Trophoblast cell (in vitro differentiated cells and primary cell): ENCODE data around the gene GHR.

Experiments used
- DNase-seq, 2 donors: peaks; one replicate each; pipeline ENCODE4 v3.0.0-alpha.2; 2016
- H2AFZ ChIP-seq: 2 replicates; pipeline ENCODE4 v1.6.1; 2013; ENCODE audit warnings: low read length, moderate library complexity, mild to moderate bottlenecking; ENCODE audit not compliant: insufficient read depth, poor library complexity
- H2AK5ac ChIP-seq: 2 replicates; pipeline ENCODE4 v1.6.1; 2013; ENCODE audit warnings: mild to moderate bottlenecking, low read length
- H2BK120ac ChIP-seq: 2 replicates; pipeline ENCODE4 v1.6.1; 2013; ENCODE audit warnings: low read length, mild to moderate bottlenecking, moderate library complexity; ENCODE audit not compliant: insufficient read depth, poor library complexity
- H2BK12ac ChIP-seq: 2 replicates; pipeline ENCODE4 v1.6.1; 2013; ENCODE audit warnings: mild to moderate bottlenecking, low read length, moderate library complexity
- H2BK5ac ChIP-seq: 2 replicates; pipeline ENCODE4 v1.6.1; 2013; ENCODE audit warnings: low read length, low read depth, moderate library complexity, mild to moderate bottlenecking; ENCODE audit not compliant: poor library complexity
- H3K14ac ChIP-seq: 2 replicates; pipeline ENCODE4 v1.6.1; 2013; ENCODE audit warnings: mild to moderate bottlenecking, low read length
- H3K18ac ChIP-seq: 2 replicates; pipeline ENCODE4 v1.6.1; 2013; ENCODE audit warnings: mild to moderate bottlenecking, low read length
- H3K23ac ChIP-seq: 2 replicates; pipeline ENCODE4 v1.6.1; 2013; ENCODE audit warnings: low read length
- H3K27ac ChIP-seq: 2 replicates; pipeline ENCODE4 v1.5.1; 2013; ENCODE audit warnings: low read depth, mild to moderate bottlenecking, inconsistent platforms, low read length, moderate library complexity
- H3K27me3 ChIP-seq: 2 replicates; pipeline ENCODE4 v1.6.1; 2013; ENCODE audit warnings: inconsistent platforms, mild to moderate bottlenecking, low read length, moderate library complexity; ENCODE audit not compliant: insufficient read depth
- H3K36me3 ChIP-seq, 2 experiments: 1 replicate in 1 of 2; 2 replicates in 1 of 2; pipeline ENCODE4 v1.6.1; 2013; ENCODE audit warnings: low read length in 2 of 2, mild to moderate bottlenecking in 2 of 2, moderate library complexity in 1 of 2; ENCODE audit not compliant: insufficient read depth in 2 of 2, control insufficient read depth in 1 of 2
- H3K4ac ChIP-seq: 2 replicates; pipeline ENCODE4 v1.6.1; 2013; ENCODE audit warnings: low read depth, mild to moderate bottlenecking, low read length, moderate library complexity
- H3K4me1 ChIP-seq, 2 experiments: 1 replicate in 1 of 2; 2 replicates in 1 of 2; pipeline ENCODE4 v1.6.1; 2013; ENCODE audit warnings: low read length in 2 of 2, mild to moderate bottlenecking in 2 of 2, moderate library complexity in 1 of 2; ENCODE audit not compliant: insufficient read depth in 2 of 2, control insufficient read depth in 1 of 2
- H3K4me2 ChIP-seq: 2 replicates; pipeline ENCODE4 v1.6.1; 2013; ENCODE audit warnings: inconsistent platforms, mild to moderate bottlenecking, low read length, moderate library complexity
- H3K4me3 ChIP-seq: 2 replicates; pipeline ENCODE4 v1.5.1; 2013; ENCODE audit warnings: mild to moderate bottlenecking, low read depth, low read length, inconsistent platforms
- H3K79me1 ChIP-seq: one replicate; pipeline ENCODE4 v1.6.1; 2013; ENCODE audit warnings: low read length
- H3K79me2 ChIP-seq: 2 replicates; pipeline ENCODE4 v1.6.1; 2013; ENCODE audit warnings: low read length, mild to moderate bottlenecking; ENCODE audit not compliant: control insufficient read depth, insufficient read depth, poor library complexity
- H3K9ac ChIP-seq: 2 replicates; pipeline ENCODE4 v1.6.1; 2013; ENCODE audit warnings: mild to moderate bottlenecking, low read length
- H3K9me3 ChIP-seq: 2 replicates; pipeline ENCODE4 v1.6.1; 2013; ENCODE audit warnings: low read depth, mild to moderate bottlenecking, control low read depth, inconsistent platforms, low read length; ENCODE audit not compliant: insufficient read depth
- H4K12ac ChIP-seq: 2 replicates; pipeline ENCODE4 v1.6.1; 2013; ENCODE audit warnings: low read depth, mild to moderate bottlenecking, low read length, moderate library complexity
- H4K8ac ChIP-seq: 2 replicates; pipeline ENCODE4 v1.6.1; 2013; ENCODE audit warnings: low read depth, mild to moderate bottlenecking, low read length, moderate library complexity
- H4K91ac ChIP-seq: one replicate; pipeline ENCODE4 v1.6.1; 2013; ENCODE audit warnings: low read depth, mild to moderate bottlenecking, low read length, moderate library complexity
- WGBS: extraction: QIAGEN DNeasy Blood & Tissue Kit; methylation state at CpG from one replicate; pipeline ENCODE4 v1.1.7; 2013; ENCODE audit warnings: missing lambda C conversion rate; ENCODE audit not compliant: insufficient read length, insufficient coverage; ENCODE audit errors: extremely low coverage; 5-methylcytosine and 5-hydroxymethylcytosine counted together

Gene GHR

DNA sequence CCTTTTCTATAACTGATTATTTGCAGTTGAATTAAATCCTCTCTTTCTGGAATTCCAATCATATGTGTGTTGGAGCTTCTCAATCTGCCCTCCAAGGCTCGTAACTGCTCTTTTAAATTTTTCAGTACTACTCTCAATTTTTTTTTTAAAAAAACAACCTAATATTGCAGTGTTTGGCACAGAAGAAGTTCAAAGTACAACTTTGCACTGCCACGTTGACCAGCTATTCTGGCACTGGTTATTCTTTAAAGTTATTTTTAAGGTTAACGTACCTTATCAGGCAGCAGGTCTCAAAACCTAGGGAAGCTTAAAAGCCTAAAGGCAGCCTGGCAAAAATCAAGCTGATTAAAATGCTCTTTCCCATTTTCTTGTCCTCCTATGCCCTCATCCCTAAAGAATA is 120.5 kb downstream of the GHR start:
- Histone ChIP-seq H3K9ac (no peak overlapping the region), H3K36me3 (no peaks in the 10 kb centered on the region), H4K12ac (no peak overlapping the region), H2BK120ac (no peak overlapping the region), H3K4me1 (no peaks in the 10 kb centered on the region), H3K18ac (no peak overlapping the region), H3K4me2 (no peak overlapping the region), H3K14ac (no peak overlapping the region), H3K23ac (no peak overlapping the region), H3K9me3 (no peaks in the 10 kb centered on the region), H3K4me3 (no peak overlapping the region), H4K91ac (no peak overlapping the region), H2AK5ac (no peak overlapping the region), H3K27ac (no peak overlapping the region), H3K79me1 (no peaks in the 10 kb centered on the region), H2AFZ (no peak overlapping the region), H3K4ac (no peak overlapping the region), H4K8ac (no peak overlapping the region), H3K27me3 (no peaks in the 10 kb centered on the region), H2BK12ac (no peak overlapping the region), H2BK5ac (no peak overlapping the region), H3K79me2 (no peaks in the 10 kb centered on the region)
- no CpG with 5 or more reads among the region's 3 CpGs for WGBS
- no peak for DNase-seq

DNA sequence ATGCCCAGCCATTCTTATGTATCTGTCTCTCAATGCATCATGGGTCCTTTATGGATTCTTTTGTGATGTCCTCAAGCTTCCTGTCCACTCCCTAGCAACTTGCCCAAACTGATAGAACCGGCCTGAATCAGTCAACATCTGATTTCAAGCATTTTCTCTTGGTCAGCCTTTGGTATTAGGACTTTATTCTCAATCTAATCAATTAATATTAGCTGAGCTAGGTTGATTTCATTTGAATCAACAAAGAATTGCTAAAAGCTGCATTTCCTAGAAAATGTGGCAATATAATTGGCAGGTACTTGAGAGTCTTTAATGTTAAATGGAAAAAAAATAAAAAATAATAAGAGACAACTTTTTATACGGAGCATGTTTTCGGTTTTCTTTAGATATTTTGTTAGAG is 121.8 kb downstream of the GHR start:
- Histone ChIP-seq H4K8ac (no peak overlapping the region), H3K27ac (no peak overlapping the region), H2AFZ (no peak overlapping the region), H3K23ac (no peak overlapping the region), H2AK5ac (no peak overlapping the region), H3K9me3 (no peaks in the 10 kb centered on the region), H4K12ac (no peak overlapping the region), H3K4me1 (no peaks in the 10 kb centered on the region), H3K4ac (no peak overlapping the region), H3K9ac (no peak overlapping the region), H4K91ac (no peak overlapping the region), H3K79me1 (no peaks in the 10 kb centered on the region), H3K4me2 (no peak overlapping the region), H3K14ac (no peak overlapping the region), H3K36me3 (no peaks in the 10 kb centered on the region), H3K4me3 (no peak overlapping the region), H3K27me3 (no peaks in the 10 kb centered on the region), H2BK5ac (no peak overlapping the region), H2BK120ac (no peak overlapping the region), H2BK12ac (no peak overlapping the region), H3K79me2 (no peaks in the 10 kb centered on the region), H3K18ac (no peak overlapping the region)
- no peak for DNase-seq
- no CpG with 5 or more reads among the region's 3 CpGs for WGBS

DNA sequence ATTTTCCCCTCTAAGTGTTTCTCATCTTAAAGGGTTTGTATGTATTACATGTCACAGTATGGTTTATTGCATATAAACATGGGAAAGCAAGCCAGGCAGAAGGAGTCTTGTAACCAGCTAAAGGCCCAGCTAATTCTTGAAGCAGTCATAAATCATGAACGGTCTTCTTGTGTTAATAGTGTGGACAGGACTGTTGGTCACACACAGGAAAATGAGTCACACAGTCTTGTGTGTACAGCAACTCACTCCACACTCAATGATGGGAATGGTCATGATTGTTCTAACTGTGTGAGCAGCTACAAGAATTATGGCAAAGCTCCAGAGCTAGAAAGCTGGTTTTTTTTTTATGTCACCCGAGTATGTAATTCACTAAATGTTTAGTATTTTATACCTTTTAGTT is 123.9 kb downstream of the GHR start:
- no peak overlapping the region for H3K27ac ChIP-seq
- H3K4me1 ChIP-seq, result no peaks in the 10 kb centered on the region
- no peaks in the 10 kb centered on the region for H3K79me2 ChIP-seq
- WGBS, result no CpG with 5 or more reads among the region's 2 CpGs
- H3K23ac ChIP-seq, result no peak overlapping the region
- H3K14ac ChIP-seq, result no peak overlapping the region
- H3K4me2 ChIP-seq, result no peak overlapping the region
- no peak overlapping the region for H3K18ac ChIP-seq
- H2AFZ ChIP-seq, result no peak overlapping the region
- H3K9ac ChIP-seq, result no peak overlapping the region
- H2BK12ac ChIP-seq, result no peak overlapping the region
- H3K79me1 ChIP-seq, result no peaks in the 10 kb centered on the region
- no peak overlapping the region for H3K4ac ChIP-seq
- H3K4me3 ChIP-seq, result no peak overlapping the region
- H3K9me3 ChIP-seq, result no peaks in the 10 kb centered on the region
- no peaks in the 10 kb centered on the region for H3K27me3 ChIP-seq
- H4K12ac ChIP-seq, result no peak overlapping the region
- no peaks in the 10 kb centered on the region for H3K36me3 ChIP-seq
- H4K91ac ChIP-seq, result no peak overlapping the region
- no peak overlapping the region for H2BK120ac ChIP-seq
- no peak overlapping the region for H2AK5ac ChIP-seq
- no peak for DNase-seq
- H4K8ac ChIP-seq, result no peak overlapping the region
- no peak overlapping the region for H2BK5ac ChIP-seq

DNA sequence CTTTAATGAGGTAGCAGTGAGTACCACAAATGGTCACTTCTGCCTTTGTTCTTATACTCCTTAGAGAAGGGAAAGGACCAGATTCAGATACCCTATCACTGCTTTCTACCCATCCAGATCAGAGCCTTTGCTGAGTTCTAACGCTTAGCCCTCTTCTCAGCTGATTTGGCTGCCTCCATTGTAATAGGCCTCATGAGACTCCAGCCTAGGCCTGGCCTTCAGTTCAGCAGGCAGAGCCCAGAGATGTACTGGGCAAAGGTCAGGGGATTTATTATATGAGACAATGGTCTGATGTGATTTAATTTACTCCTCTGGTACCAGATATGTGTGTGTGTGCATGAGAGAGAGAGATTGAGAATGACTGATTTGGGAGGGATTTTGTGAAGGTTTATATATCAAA is 124.7 kb downstream of the GHR start:
- H2AK5ac ChIP-seq, result no peak overlapping the region
- no peak overlapping the region for H4K8ac ChIP-seq
- H3K4me3 ChIP-seq, result no peak overlapping the region
- no peak overlapping the region for H4K12ac ChIP-seq
- H2BK12ac ChIP-seq, result no peak overlapping the region
- H3K9me3 ChIP-seq, result no peaks in the 10 kb centered on the region
- H3K4me2 ChIP-seq, result no peak overlapping the region
- H3K23ac ChIP-seq, result no peak overlapping the region
- no peak overlapping the region for H2BK120ac ChIP-seq
- H3K14ac ChIP-seq, result no peak overlapping the region
- DNase-seq, result no peak
- no peak overlapping the region for H3K27ac ChIP-seq
- WGBS, result no CpG with 5 or more reads among the region's 1 CpG
- no peaks in the 10 kb centered on the region for H3K79me2 ChIP-seq
- H3K79me1 ChIP-seq, result no peaks in the 10 kb centered on the region
- H4K91ac ChIP-seq, result no peak overlapping the region
- no peak overlapping the region for H2AFZ ChIP-seq
- H3K4me1 ChIP-seq, result no peaks in the 10 kb centered on the region
- no peak overlapping the region for H2BK5ac ChIP-seq
- no peaks in the 10 kb centered on the region for H3K36me3 ChIP-seq
- no peak overlapping the region for H3K4ac ChIP-seq
- H3K27me3 ChIP-seq, result no peaks in the 10 kb centered on the region
- H3K9ac ChIP-seq, result no peak overlapping the region
- no peak overlapping the region for H3K18ac ChIP-seq
